ENCODE data around the gene THOC7. TPM values are rescaled to one million over a fixed set of nuclear protein-coding genes. Genes with fewer than 3 reads are reported as not detected.

THOC7 gene
- total and polyA plus RNA-seq, 3 donors from 2014 or later, result 22.5 to 85.5 (median 42.9) TPM

DNA sequence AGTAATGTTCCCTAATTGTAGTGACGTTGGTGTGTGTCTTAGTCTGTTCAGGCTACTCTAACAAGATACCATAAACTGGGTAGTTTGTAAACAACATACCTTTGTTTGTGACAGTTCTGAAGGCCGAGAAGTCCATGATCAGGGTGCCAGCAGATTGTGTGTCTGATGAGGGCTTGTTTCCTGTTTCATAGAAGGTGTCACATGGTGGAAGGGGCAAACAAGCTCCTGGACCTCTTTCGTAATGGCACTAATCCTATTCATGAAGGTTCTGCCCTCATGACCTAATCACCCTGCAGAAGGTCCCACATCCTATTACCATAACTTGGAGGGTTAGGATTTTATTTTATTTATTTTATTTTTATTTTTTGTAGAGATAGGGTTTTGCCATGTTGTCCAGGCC lies 11.2 kb upstream of the THOC7 start:
- Histone ChIP-seq H3K36me3 (ENCODE audit: low read depth, missing control alignments) (no peaks in the 10 kb centered on the region), H3K27ac (no peak overlapping the region), H3K4me3 (no peak overlapping the region), H3K27me3 (no peaks in the 10 kb centered on the region), H3K9me3 (no peaks in the 10 kb centered on the region), H3K4me1 (no peaks in the 10 kb centered on the region)
- intact Hi-C loops (cut with DNase I; ENCODE audit: low total_unique reads), result no loop called here
- WGBS, 2 donors, result 84 to 94% methylated on average over 3 of the region's 3 CpGs
- DNase-seq, result no peak
- TF ChIP-seq POLR2A (IDR thresholded peaks at IDR 0.05) (no peak), CTCF (IDR thresholded peaks at IDR 0.05) (no peak)

- intact Hi-C loops (cut with DNase I; ENCODE audit: low total_unique reads), result no loop called here
- TF ChIP-seq POLR2A (IDR thresholded peaks at IDR 0.05) (no peak), CTCF (IDR thresholded peaks at IDR 0.05) (no peak)
- H3K4me1 ChIP-seq, result no peaks in the 10 kb centered on the region
- no peak overlapping the region for H3K4me3 ChIP-seq
- no peaks in the 10 kb centered on the region for H3K36me3 ChIP-seq (ENCODE audit: low read depth, missing control alignments)
- DNase-seq, result no peak
- WGBS, 2 donors, result 91 to 97% methylated on average over 2 of the region's 2 CpGs
- H3K27ac ChIP-seq, result no peak overlapping the region
- H3K9me3 ChIP-seq, result no peaks in the 10 kb centered on the region
- H3K27me3 ChIP-seq, result no peaks in the 10 kb centered on the region
Measured at GRCh38 chr3:63872135-63872924, 8.7 kb upstream of the THOC7 start.

GRCh38 chr3:63870615-63871005 lies 7.0 kb upstream of the THOC7 start:
- Histone ChIP-seq H3K27me3 (no peaks in the 10 kb centered on the region), H3K9me3 (no peaks in the 10 kb centered on the region), H3K4me3 (no peak overlapping the region), H3K36me3 (ENCODE audit: low read depth, missing control alignments) (no peaks in the 10 kb centered on the region), H3K27ac (no peak overlapping the region), H3K4me1 (no peaks in the 10 kb centered on the region)
- no peak for TF ChIP-seq POLR2A (IDR thresholded peaks at IDR 0.05)
- no peak for TF ChIP-seq CTCF (IDR thresholded peaks at IDR 0.05)
- no peak for DNase-seq
- WGBS, 2 donors, result 64 to 65% methylated on average over 2 of the region's 2 CpGs
- intact Hi-C loops (cut with DNase I; ENCODE audit: low total_unique reads), result no loop called here

DNA sequence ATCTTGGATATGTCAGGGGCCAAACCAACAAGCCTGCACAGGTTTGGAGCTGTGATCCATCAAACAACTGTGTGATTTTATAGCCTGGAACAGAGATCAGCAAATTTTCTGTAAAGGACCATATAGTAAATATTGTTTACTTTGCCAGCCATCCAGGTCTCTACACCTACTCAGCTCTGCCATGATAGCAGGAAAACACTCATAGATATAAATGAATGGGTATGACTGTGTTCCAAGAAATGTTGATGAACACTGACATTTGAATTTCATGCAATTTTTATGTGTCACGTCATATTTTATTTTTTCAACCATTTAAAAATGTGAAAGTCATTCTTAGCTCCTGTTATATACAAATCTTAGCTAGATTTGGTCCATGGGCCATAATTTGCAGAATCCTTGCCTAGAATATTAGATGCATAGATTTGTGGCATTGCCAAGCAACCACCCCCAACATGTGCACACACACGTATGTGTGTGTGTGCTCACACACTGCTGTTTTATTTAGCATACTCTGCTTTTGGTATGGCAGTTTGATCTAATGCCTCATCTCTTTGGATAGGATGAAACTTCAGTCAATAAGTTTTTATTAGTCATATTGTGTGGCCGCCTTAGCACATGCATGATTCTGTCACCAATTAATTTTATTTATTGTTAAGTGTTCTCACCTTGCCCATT lies 6.5 kb upstream of the THOC7 start:
- TF ChIP-seq POLR2A (IDR thresholded peaks at IDR 0.05), result no peak
- no peak for TF ChIP-seq CTCF (IDR thresholded peaks at IDR 0.05)
- Histone ChIP-seq H3K36me3 (ENCODE audit: low read depth, missing control alignments) (no peaks in the 10 kb centered on the region), H3K27ac (no peak overlapping the region), H3K4me3 (no peak overlapping the region), H3K27me3 (no peaks in the 10 kb centered on the region), H3K4me1 (peaks cover 3% of the 10 kb centered on the region), H3K9me3 (no peaks in the 10 kb centered on the region)
- no peak for DNase-seq
- intact Hi-C loops (cut with DNase I; ENCODE audit: low total_unique reads), result no loop called here
- WGBS, 2 donors, result 80 to 90% methylated on average over 3 of the region's 3 CpGs
